Stimulated activated memory B cell treated with anti-CD40 and anti-IgM and Interleukin-4, amounts not matched to agents 10 μg/mL and 1 μg/mL and 100 μg/mL, for 72 hours (primary cell): ENCODE measurements around the gene AQP12B.
"Not testable (repeated sequence)": the region's sequence is repeated elsewhere in the genome, so short reads cannot be mapped to it uniquely, and the experiment has no call there.

ENCODE experiments used
- ATAC-seq: fragments of 150-1000 bp; cut with Tn5 transposase; 2 replicates; pipeline ENCODE4 v1.10.0; 2021
- H3K27ac Mint-ChIP-seq: one replicate; pipeline ENCODE4 v1.8.0; 2022; ENCODE audit warnings: mild to moderate bottlenecking, mixed read lengths
- H3K27me3 Mint-ChIP-seq: one replicate; pipeline ENCODE4 v1.8.0; 2022; ENCODE audit warnings: mixed read lengths
- H3K36me3 Mint-ChIP-seq: one replicate; pipeline ENCODE4 v1.8.0; 2022; ENCODE audit warnings: mixed read lengths
- H3K4me1 Mint-ChIP-seq: one replicate; pipeline ENCODE4 v1.8.0; 2022; ENCODE audit warnings: mixed read lengths
- H3K4me3 Mint-ChIP-seq: one replicate; pipeline ENCODE4 v1.8.0; 2022; ENCODE audit warnings: mild to moderate bottlenecking, moderate library complexity, mixed read lengths
- H3K9me3 Mint-ChIP-seq: one replicate; pipeline ENCODE4 v1.8.0; 2022; ENCODE audit warnings: mixed read lengths

Gene AQP12B

DNA sequence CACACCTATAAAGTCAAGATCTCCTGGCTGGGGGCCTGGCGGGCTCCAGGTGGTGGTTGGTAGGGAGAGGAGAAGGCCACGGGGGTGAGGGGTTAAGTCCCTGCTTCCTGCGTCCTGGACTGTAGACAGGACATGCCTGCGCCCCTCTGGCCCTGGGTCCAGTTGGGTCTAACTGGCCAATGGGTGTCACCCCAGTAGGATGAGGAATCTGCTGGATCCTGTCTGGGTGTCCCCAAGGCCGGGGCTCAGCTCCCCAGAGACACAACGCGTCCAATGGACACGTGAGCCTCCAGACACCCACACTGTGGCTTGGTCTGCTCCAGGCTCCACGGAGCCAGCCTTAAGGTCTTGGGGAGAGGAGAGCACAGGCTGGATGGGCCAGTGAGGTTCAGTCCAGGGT lies 28.6 kb upstream of the AQP12B start:
- peaks cover 47% of the 10 kb centered on the region for H3K27me3 Mint-ChIP-seq
- no peaks in the 10 kb centered on the region for H3K9me3 Mint-ChIP-seq
- H3K36me3 Mint-ChIP-seq, result no peaks in the 10 kb centered on the region
- H3K27ac Mint-ChIP-seq, result no peak overlapping the region
- no peaks in the 10 kb centered on the region for H3K4me1 Mint-ChIP-seq
- H3K4me3 Mint-ChIP-seq, result no peak overlapping the region
- no peak for ATAC-seq

DNA sequence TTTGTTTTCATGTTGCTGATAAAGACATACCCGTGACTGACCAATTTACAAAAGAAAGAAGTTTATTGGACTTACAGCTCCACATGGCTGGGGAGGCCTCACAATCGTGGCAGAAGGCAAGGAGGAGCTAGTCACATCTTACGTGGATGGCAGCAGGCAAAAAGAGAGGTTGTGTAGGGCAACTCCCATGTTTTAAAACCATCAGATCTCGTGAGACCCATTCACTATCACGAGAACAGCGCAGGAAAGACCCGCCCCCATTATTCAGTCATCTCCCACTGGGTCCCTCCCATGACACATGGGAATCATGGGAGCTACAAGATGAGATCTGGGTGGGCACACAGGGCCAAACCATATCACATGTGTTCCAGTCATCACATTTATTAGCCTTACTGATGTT lies 25.8 kb upstream of the AQP12B start:
- Mint-ChIP-seq H3K4me3 (no peak overlapping the region), H3K27me3 (peaks cover 61% of the 10 kb centered on the region), H3K4me1 (peaks cover 8% of the 10 kb centered on the region), H3K36me3 (no peaks in the 10 kb centered on the region), H3K27ac (no peak overlapping the region), H3K9me3 (no peaks in the 10 kb centered on the region)
- no peak for ATAC-seq

DNA sequence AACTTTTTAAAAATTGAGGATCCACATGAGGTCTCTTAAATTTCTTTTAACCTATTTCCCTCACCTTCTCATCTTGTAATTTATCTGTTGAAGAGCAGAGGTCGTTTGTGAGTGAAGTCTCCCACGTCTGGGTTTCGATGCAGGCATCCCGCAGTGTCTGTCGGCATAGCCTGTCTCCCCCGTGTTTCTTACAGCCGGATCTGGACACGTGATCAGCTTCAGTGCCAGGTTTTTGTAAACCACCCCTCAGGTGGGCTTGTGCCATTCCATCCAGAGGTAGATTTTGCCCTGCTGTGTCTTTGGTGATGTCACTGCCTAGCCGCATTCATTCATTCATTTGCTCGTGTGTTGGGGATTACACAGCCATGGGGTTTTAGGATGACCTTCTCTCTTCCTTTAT lies 25.1 kb upstream of the AQP12B start:
- ATAC-seq, result no peak
- no peaks in the 10 kb centered on the region for H3K9me3 Mint-ChIP-seq
- H3K4me3 Mint-ChIP-seq, result no peak overlapping the region

DNA sequence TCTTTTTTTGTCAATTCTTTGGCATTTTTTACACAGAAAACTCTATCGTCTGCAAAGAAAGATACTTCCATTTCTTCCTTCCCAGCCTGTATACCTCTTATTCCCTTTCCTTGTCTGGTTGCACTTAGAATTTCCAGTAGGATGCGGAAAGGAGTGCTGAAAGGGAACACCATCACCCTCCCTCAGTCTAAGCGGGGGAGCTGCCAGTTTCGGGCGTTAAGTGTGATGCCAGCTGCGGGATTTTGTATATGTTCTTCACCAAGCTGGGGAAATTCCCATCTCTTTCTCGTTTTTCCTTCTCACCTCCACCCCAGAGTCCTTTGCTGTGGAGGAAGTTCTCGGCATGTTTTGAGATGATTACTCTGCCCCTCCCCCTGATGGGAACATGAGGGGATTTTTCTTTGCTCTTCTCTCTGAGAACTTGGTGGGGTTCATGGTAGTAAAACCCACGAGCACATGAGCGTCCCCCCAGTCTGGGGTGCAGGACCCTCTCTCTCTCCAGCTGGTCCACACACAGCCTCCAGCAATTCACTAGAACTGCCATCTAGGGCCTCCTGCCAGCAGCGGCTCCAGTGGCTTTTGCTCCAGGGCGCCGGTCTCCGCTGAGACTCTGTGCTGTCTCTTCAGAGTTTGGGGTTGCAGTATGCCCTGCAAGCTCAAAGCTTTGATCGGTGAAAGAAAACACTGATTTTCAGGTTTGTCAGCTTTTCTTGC lies 24.5 kb upstream of the AQP12B start:
- Mint-ChIP-seq H3K27me3 (peaks cover 74% of the 10 kb centered on the region), H3K36me3 (no peaks in the 10 kb centered on the region), H3K27ac (no peak overlapping the region), H3K4me3 (no peak overlapping the region), H3K9me3 (no peaks in the 10 kb centered on the region), H3K4me1 (peaks cover 8% of the 10 kb centered on the region)
- ATAC-seq, result no peak

More for the DNA sequence above, 25.1 kb upstream of the AQP12B start:
- Mint-ChIP-seq H3K36me3 (no peaks in the 10 kb centered on the region), H3K27ac (no peak overlapping the region), H3K27me3 (peaks cover 68% of the 10 kb centered on the region), H3K4me1 (peaks cover 8% of the 10 kb centered on the region)

DNA sequence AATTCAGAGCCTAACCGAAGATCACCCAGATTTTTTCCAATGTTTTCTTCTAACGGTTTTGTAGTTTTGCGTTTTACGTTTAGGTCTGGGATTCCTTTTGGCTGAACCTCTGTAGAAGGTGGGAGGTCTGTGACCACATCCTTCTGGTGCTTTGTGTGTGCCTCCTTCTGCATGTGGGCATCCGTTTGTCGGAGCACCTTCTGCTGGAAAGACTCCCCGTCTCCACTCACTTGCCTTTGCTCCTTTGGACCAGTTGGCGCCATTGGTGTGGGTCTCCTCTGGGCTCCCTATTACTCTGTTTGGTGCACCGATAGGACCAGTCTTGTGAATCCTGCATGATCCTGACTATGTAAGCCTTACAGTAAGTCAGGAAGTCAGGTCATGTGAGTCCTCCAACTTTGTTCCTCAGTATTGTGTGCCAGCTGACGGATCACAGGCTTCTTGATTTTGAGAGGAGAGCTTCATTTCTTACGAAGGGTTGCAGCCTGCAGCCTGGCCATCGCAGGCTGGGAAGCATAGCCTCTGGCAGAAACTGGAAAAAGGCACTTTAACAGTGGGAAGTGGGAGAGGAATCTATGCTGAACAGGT lies 22.6 kb upstream of the AQP12B start:
- ATAC-seq, result no peak
- H3K27me3 Mint-ChIP-seq, result peaks cover 59% of the 10 kb centered on the region
- no peak overlapping the region for H3K27ac Mint-ChIP-seq
- H3K4me1 Mint-ChIP-seq, result peaks cover 8% of the 10 kb centered on the region
- no peaks in the 10 kb centered on the region for H3K9me3 Mint-ChIP-seq
- no peak overlapping the region for H3K4me3 Mint-ChIP-seq
- no peaks in the 10 kb centered on the region for H3K36me3 Mint-ChIP-seq

DNA sequence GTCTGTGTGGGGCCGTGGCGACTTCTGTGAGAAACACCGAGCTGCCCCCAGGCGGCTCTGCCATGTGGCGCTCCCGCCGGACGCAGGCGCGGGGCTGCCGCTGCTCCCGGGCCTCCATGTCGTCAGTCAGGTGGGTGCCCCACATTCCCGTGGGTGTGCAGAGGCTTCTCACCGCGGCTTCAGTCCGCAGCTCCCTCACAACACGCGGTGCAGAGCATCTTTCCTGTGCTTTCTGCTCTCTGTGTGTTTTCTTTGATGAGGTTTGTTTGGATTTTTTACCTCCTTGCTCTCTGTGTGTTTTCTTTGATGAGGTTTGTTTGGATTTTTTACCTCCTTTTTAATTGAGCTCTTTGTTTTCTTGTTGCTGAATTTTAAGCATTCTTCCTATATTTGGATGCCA lies 22.0 kb upstream of the AQP12B start:
- ATAC-seq, result no peak
- Mint-ChIP-seq H3K4me3 (no peak overlapping the region), H3K9me3 (no peaks in the 10 kb centered on the region), H3K4me1 (peaks cover 8% of the 10 kb centered on the region), H3K36me3 (no peaks in the 10 kb centered on the region), H3K27ac (no peak overlapping the region), H3K27me3 (peaks cover 59% of the 10 kb centered on the region)

DNA sequence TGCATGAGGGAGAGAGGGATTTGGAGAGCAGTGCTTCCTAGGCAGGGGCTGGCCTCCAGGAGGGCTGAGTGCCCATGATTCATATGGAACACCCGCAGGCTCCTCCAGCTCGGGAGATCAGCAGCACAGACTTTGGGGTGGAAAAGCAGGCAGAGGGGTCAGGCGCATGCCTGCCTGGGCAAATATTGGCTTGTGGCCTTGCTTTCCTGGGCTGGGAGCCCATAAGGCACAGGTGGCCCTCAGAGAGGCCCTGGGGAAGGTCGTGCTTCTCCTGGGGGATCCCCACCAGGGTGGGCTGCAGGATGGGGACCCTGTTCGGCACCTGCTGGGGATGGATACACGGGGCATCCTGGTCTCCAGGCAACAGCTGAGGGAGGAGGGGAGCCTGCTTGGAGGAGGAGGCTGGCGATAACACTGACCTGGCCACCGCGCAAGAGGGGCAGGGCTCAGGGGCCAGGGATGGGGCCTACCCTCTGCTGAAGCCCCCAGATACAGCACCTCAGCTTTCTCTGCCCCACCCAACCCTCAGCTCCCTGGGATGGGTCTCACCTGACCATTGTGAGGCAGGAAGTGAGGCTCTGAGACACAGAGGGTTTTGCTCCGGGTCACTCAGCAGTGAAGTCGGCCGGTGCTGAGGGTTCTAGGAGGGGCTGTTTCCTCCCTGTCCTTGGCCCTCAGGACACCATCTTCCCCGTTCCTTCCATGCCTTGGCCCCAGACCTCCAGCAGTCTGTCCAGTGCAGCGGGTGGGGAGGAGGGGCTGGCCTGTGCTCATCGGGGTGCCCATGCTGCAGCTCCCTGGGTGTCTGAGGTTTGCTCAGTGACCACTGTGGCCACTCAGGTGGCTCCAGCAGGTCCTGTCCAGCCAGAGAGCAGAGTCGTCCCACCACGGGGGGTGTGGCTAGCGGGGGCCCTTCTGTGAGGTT lies 21.0 kb upstream of the AQP12B start:
- ATAC-seq, result no peak
- Mint-ChIP-seq H3K36me3 (no peaks in the 10 kb centered on the region), H3K27ac (no peak overlapping the region), H3K4me1 (peaks cover 8% of the 10 kb centered on the region), H3K4me3 (no peak overlapping the region), H3K27me3 (peaks cover 59% of the 10 kb centered on the region), H3K9me3 (no peaks in the 10 kb centered on the region)

DNA sequence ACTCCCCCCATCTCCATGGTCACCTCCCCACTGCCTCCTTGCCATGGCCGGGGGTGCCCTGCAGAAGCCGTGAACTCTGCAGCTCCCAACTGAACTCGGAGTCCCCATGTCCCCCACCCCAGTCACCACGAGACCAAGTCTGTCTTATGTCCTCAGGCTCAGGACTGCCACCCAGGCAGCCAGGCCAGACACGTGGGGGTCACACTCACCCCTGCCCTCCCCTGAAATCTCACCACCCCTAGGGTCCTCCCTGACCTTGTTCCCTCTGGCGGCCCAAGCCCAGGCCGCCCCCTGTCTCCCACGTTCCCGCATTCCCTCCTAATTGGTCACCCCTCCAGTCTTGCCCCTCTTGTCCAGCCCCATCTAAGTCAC lies 19.9 kb upstream of the AQP12B start:
- H3K27me3 Mint-ChIP-seq, result peaks cover 48% of the 10 kb centered on the region
- ATAC-seq, result no peak

DNA sequence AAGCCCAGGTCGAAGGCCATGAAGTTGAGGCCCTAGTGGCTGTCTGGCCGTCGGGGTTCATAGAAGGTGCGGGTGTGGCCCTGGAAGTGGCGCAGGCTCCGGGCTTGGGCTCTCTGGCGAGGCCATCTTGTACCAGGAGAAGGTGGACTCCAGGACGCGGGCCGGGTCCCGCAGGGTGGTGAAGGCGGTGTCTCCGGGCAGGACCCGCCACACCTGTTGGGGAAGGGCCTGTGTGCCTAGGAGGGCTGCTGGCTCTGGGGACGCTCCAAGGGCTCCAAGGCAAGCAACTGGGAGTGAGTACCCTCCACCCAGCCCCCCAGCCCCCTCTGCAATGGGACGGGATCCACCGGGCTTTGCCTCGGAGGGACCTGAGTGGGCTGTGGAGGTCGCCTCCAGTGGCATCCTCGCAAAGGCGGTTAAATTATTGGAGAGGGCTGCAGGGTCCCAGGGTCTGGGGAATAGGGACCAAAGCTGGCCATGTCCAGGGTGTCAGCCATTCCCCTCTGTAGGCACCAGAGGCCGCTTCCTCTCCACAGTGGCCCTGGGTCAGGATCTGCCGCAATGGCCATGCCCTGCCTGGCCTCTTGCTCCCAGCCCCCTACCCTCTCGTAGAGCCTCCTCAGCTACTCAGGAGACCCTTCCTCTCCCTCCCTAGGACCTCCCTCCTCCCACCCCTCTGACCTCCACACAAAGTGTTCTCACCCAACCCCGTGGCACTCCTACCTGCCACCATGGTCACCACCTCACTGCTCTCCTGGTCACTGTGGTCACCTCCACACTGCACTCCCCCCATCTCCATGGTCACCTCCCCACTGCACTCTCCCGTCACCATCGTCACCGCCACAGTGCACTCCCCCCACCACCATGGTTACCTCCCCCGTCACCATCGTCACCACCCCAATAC lies 19.3 kb upstream of the AQP12B start:
- no peak overlapping the region for H3K4me3 Mint-ChIP-seq
- peaks cover 8% of the 10 kb centered on the region for H3K4me1 Mint-ChIP-seq
- no peak for ATAC-seq
- H3K27ac Mint-ChIP-seq, result no peak overlapping the region
- no peaks in the 10 kb centered on the region for H3K36me3 Mint-ChIP-seq
- H3K9me3 Mint-ChIP-seq, result no peaks in the 10 kb centered on the region
- peaks cover 42% of the 10 kb centered on the region for H3K27me3 Mint-ChIP-seq

More for the DNA sequence above, 19.9 kb upstream of the AQP12B start:
- H3K4me3 Mint-ChIP-seq, result no peak overlapping the region
- H3K36me3 Mint-ChIP-seq, result no peaks in the 10 kb centered on the region
- H3K4me1 Mint-ChIP-seq, result peaks cover 8% of the 10 kb centered on the region
- no peak overlapping the region for H3K27ac Mint-ChIP-seq
- H3K9me3 Mint-ChIP-seq, result no peaks in the 10 kb centered on the region

DNA sequence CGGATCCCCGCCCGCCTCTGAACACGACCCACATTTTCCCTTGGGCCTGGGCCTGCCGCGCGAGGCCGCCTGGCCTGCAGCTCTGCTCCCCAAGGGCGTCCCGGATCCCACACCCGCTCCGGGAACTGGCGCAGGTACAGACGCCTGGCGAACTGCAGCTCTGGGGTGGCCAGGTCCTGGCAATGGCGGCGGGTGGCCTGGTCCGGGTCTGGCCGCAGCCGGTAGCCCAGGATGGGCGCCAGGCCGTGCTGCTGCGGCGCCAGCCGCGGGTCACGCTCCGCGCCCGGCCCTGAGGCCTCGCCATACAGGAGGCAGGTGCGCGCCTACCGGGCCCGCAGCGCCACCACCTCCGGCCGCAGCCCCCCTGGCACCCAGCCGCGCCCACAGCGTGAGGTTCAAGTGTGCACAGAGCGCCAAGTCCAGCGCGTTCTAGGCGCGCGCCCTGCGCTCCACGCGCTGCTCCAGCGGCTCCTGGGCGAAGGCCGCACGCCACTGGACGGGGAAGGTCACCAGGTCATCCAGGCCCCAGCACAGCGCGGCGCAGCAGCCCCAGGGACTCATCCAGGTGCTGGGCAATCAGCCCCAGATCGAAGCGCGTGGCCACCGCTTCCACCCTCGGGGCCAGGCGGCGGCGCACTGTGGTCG lies 18.5 kb upstream of the AQP12B start:
- H3K36me3 Mint-ChIP-seq, result no peaks in the 10 kb centered on the region
- no peak overlapping the region for H3K4me3 Mint-ChIP-seq
- peak; percentile 42 for ATAC-seq
- peaks cover 8% of the 10 kb centered on the region for H3K4me1 Mint-ChIP-seq
- H3K27ac Mint-ChIP-seq, result no peak overlapping the region
- H3K9me3 Mint-ChIP-seq, result no peaks in the 10 kb centered on the region
- H3K27me3 Mint-ChIP-seq, result peaks cover 36% of the 10 kb centered on the region

DNA sequence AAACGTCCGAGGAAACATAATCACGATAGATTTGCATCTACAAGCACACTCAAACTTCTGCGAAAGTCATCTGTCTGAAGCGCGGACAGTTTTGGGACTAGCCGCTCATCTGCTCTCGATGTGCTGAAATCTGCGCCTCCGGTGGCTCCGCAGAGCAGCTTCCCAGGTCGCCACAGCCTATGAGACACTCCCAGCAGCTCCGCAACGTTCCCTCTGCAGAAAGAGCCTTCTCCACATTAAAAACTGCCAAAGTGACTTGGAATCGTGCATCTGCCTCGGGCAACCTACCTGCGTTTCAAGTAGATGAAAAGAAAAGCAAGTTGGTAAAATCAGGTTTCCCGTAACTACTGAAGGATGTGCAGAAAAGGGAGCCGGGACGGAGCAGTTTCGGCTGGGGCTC lies 17.9 kb upstream of the AQP12B start:
- not testable (repeated sequence) for H3K4me1 Mint-ChIP-seq, ATAC-seq, H3K27ac Mint-ChIP-seq, H3K4me3 Mint-ChIP-seq, H3K36me3 Mint-ChIP-seq, H3K9me3 Mint-ChIP-seq
- peaks cover 30% of the 10 kb centered on the region for H3K27me3 Mint-ChIP-seq

DNA sequence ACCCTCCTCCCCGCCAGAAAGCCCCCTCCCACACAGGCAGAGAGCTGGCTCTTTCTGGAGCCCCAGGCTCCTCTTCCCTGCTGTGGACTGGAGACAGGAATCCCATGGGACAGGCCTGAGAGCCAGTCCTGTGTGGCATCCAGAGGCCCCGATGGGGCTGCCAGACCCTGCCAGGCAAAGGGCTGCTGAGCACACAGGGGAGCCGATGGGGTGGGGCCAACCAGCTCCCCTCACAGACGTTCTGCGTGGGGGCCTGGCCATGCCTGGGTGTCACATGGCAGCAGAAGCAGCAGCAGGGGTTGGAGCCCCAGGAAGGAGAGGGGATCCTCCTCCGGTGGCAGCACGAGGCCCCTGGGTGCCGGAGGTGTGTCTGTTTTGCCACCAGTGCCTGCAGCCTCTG lies 17.1 kb upstream of the AQP12B start:
- H3K4me3 Mint-ChIP-seq, H3K27ac Mint-ChIP-seq, H3K4me1 Mint-ChIP-seq, ATAC-seq, H3K36me3 Mint-ChIP-seq, H3K9me3 Mint-ChIP-seq: not testable (repeated sequence)
- H3K27me3 Mint-ChIP-seq, result peaks cover 23% of the 10 kb centered on the region

DNA sequence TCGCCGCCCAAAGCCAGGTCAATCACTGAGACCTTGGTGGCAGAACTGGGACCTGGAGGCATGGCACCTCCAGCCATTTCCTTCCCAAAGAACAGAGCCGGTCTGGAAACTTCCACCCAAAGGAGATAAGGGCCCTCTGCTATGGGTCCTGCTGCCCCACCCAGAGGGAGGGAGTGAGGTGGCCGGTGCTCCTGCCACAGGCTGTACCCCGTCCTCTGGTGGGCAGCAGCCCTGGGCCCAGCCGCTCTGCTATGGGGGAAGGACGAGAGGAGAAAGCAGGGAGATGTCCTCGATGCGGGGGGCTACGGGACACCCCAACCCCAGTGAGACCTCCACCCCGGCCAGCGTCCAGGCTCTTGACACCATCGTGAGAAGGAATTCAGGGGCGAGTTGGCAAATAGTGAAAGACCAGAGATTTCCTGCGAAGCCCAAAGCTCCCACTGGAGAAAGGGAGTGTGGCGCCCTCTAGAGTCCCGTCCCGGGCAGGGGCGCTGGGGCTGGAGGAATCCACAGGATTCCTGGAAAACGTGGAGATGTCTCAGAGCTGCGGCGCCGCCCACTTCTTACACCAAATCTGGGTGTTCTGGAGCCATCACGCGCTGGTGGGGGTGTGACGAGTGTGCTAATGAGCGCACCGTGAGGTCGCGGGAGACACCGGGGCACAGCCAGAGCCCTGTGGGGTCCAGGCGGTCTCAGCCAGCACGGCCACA lies 16.3 kb upstream of the AQP12B start:
- not testable (repeated sequence) for H3K4me3 Mint-ChIP-seq, ATAC-seq, H3K36me3 Mint-ChIP-seq

DNA sequence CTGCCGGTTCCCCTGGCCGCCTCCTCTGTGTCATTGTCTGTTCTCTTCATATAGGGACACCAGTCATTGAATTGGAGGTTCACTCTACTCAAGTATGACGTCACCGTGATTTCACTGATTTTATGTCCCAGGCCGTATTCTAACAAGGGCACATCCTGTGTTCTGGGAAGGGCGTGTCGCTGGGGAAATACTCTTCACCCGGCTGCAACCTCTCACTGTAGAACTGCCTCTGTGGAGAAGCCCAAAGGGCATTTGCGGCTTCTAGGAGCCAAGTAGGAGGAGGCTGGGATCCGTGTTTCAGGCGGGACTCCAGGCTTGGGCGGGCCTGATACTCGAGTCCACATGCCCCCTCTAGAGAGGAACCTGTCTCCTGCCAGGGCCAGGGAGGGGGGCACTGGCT lies 13.8 kb upstream of the AQP12B start:
- H3K4me3 Mint-ChIP-seq, ATAC-seq, H3K4me1 Mint-ChIP-seq, H3K27me3 Mint-ChIP-seq, H3K27ac Mint-ChIP-seq, H3K36me3 Mint-ChIP-seq, H3K9me3 Mint-ChIP-seq: not testable (repeated sequence)

More for the DNA sequence above, 16.3 kb upstream of the AQP12B start:
- H3K4me1 Mint-ChIP-seq, H3K27ac Mint-ChIP-seq, H3K9me3 Mint-ChIP-seq: not testable (repeated sequence)
- peaks cover 17% of the 10 kb centered on the region for H3K27me3 Mint-ChIP-seq
